ENCODE measurements around the gene NOC4L. TPM values are rescaled to one million over a fixed set of nuclear protein-coding genes. Genes with fewer than 3 reads are reported as not detected.
A peak's percentile ranks its signal among the peaks of the same experiment; 100 is the strongest.

NOC4L gene
- total and polyA plus RNA-seq, 11 donors = 7.9 to 21.1 (median 10.3) TPM

DNA sequence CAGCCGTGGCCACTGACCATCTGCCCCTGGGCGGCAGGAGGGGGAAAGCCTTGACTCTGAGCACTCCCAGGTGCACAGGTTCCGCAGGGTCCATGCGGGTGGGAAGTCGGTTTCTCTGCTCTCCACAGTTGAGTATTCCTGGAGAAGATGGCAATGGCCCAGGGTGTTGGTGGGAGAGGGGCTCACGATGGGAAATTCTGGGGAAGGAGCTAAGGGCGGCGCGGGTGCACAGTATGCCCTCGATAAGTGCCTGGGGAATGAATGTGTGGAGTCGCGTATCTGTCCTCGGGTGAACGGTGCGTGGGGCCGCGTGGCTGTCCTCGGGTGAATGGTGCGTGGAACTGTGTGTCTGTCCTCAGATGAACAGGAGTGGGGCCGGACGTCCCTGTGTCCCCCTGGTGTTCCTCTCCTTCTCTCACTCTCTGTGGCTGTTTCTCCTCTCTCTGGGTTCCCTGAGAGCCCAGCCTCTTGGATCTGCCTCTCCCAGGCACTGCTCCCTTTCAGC is 38.0 kb downstream of the NOC4L start:
- Histone ChIP-seq H3K4me3 (no peak overlapping the region), H3K4me1 (no peaks in the 10 kb centered on the region), H3K27me3 (peaks cover 0 to 27% (median 5%) of the 10 kb centered on the region in 9 donors), H3K9me3 (peaks cover 0 to 40% (median 0%) of the 10 kb centered on the region in 12 donors), H3K27ac (no peak overlapping the region), H3K36me3 (no peaks in the 10 kb centered on the region)
- WGBS, 4 donors = 90 to 92% (median 91%) methylated on average over 20 to 21 of the region's 21 CpGs
- ATAC-seq (no peak), DNase-seq (peak in 1 of 5 donors; percentile 58)
- TF ChIP-seq, protein P1, sequence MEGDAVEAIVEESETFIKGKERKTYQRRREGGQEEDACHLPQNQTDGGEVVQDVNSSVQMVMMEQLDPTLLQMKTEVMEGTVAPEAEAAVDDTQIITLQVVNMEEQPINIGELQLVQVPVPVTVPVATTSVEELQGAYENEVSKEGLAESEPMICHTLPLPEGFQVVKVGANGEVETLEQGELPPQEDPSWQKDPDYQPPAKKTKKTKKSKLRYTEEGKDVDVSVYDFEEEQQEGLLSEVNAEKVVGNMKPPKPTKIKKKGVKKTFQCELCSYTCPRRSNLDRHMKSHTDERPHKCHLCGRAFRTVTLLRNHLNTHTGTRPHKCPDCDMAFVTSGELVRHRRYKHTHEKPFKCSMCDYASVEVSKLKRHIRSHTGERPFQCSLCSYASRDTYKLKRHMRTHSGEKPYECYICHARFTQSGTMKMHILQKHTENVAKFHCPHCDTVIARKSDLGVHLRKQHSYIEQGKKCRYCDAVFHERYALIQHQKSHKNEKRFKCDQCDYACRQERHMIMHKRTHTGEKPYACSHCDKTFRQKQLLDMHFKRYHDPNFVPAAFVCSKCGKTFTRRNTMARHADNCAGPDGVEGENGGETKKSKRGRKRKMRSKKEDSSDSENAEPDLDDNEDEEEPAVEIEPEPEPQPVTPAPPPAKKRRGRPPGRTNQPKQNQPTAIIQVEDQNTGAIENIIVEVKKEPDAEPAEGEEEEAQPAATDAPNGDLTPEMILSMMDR (IDR thresholded peaks at IDR 0.05) = no peak
- no peak for TF ChIP-seq POLR2A (IDR thresholded peaks at IDR 0.05)
- intact Hi-C loops (cut with DNase I) = no loop called here

DNA sequence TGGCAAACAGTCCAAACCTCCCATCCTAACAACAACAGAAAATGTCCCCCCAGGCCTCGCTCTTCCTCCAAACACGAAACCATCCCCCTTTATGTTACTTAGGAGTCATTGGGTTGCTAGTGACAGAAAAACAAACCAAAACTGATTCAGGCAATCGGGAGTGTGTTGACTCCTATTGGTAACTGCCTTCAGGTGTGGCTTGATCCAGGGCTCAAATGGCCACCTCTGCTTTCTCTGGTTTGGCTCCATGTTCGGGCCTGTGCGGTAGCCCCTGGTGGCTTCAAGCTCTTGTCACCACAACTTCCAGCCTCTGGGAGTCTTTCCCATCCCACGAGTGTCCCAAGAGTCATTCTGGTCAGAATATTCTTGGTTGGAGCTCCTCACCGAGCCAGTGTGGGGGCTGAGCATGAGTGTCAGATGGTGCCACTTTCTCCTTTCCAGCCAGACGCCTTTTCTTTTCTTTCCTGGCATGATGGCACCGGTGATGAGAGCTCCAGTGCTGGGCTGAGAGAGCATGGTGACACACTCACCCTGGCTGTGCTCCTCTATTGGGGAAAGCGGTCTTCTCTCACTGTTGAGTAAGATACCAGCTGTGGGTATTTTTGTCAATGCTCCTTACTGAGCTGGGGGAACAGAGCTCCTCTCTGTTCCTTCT is 38.6 kb downstream of the NOC4L start:
- Histone ChIP-seq H3K36me3 (no peaks in the 10 kb centered on the region), H3K4me3 (no peak overlapping the region), H3K27me3 (peaks cover 0 to 25% (median 5%) of the 10 kb centered on the region in 9 donors), H3K9me3 (peaks cover 0 to 46% (median 0%) of the 10 kb centered on the region in 12 donors), H3K27ac (no peak overlapping the region), H3K4me1 (no peaks in the 10 kb centered on the region)
- no peak for DNase-seq
- no peak for TF ChIP-seq POLR2A (IDR thresholded peaks at IDR 0.05)
- TF ChIP-seq, protein P1 (IDR thresholded peaks at IDR 0.05) = no peak
- ATAC-seq = no peak
- 74 to 82% (median 77%) methylated on average over 10 of the region's 10 CpGs for WGBS, 4 donors
- intact Hi-C loops (cut with DNase I) = no loop called here

DNA sequence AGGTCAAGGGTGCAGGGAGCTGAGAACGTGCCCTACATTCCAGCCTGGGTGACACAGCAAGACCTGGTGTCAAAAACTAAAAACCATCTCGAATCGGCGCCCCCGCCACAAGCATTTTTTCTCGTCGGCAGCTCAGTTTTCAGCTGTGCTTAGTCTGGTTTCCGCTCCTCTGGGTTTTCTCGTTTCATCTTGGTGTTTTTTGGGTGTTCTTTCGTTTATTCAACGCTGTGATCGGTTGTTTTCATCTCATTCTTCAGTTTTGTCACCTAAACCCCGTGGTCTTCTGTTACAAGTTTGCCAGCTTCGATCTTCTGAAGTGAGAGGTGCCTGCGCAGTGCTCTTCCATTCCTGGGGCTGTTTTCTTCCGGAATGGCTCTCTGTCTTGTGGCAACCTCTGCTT is 41.4 kb downstream of the NOC4L start:
- Histone ChIP-seq H3K4me3 (peak overlapping the region in 1 of 12 donors; percentile 35), H3K27me3 (peaks cover 0 to 18% (median 0%) of the 10 kb centered on the region in 9 donors), H3K4me1 (peaks cover 0 to 18% (median 11%) of the 10 kb centered on the region in 12 donors), H3K9me3 (peaks cover 0 to 51% (median 0%) of the 10 kb centered on the region in 12 donors), H3K27ac (peak overlapping the region in 1 of 12 donors; percentile 11), H3K36me3 (no peaks in the 10 kb centered on the region)
- no peak for TF ChIP-seq POLR2A (IDR thresholded peaks at IDR 0.05)
- TF ChIP-seq, protein P1 (IDR thresholded peaks at IDR 0.05) = no peak
- intact Hi-C loops (cut with DNase I) = no loop called here
- WGBS, 4 donors = 66 to 80% (median 69%) methylated on average over 16 of the region's 16 CpGs
- DNase-seq (peak in 1 of 5 donors; percentile 43), ATAC-seq (no peak)

DNA sequence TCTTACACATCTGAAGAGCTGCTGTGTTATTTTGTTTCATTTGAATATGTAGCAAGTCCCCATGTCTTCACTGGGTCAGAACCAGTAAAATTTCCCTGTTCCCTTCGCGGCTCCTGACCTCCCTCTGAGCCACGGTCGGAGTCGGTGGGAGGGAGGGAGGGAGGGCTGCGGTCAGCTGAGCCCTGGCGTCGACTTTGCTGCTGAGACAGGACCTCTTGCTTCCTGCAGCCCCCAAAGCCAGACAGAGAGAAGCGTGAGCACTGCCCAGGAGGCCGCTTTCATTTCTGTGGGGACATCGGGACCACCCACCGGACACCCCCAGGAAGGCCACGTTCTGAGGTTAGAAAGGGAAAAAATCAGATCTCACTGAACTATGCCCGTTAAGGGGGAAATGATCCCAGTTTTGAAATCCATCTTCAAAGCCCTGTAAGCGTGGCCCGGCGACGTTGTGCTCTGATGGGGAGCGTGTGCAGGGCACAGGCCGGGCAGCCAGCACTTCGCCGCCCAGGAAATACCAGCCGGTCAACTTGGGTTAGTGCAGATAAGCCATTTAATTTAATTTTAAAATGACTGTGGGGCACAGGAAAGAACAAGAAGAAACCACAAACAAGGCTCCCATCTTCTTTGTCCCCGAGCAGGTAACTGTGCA is 42.1 kb downstream of the NOC4L start:
- no peak for ATAC-seq
- DNase-seq = peak in 1 of 5 donors; percentile 53
- Histone ChIP-seq H3K27ac (peak overlapping the region in 1 of 12 donors; percentile 15), H3K4me1 (peaks cover 0 to 20% (median 11%) of the 10 kb centered on the region in 12 donors), H3K36me3 (no peaks in the 10 kb centered on the region), H3K27me3 (peaks cover 0 to 22% (median 0%) of the 10 kb centered on the region in 9 donors), H3K4me3 (peak overlapping the region in 1 of 12 donors; percentile 35), H3K9me3 (peaks cover 0 to 51% (median 0%) of the 10 kb centered on the region in 12 donors)
- 38 to 66% (median 48%) methylated on average over 24 of the region's 24 CpGs for WGBS, 4 donors
- intact Hi-C loops (cut with DNase I) = no loop called here
- no peak for TF ChIP-seq POLR2A (IDR thresholded peaks at IDR 0.05)
- TF ChIP-seq, protein P1 (IDR thresholded peaks at IDR 0.05) = no peak
